NCI-H345 treated with DMSO at 0.1 percent for 48 hours (cell line): ENCODE data around the gene KREMEN1.

ENCODE experiments used
- DNase-seq: peaks from one replicate; lab custom pipeline; 2025; ENCODE audit not compliant: unreplicated experiment; lab: John Stamatoyannopoulos, UW

The KREMEN1 gene

GRCh38 chr22:29148036-29148435 is 75.2 kb downstream of the KREMEN1 start:
- DNase-seq: no peak

GRCh38 chr22:29148826-29149225 is 76.0 kb downstream of the KREMEN1 start:
- no peak for DNase-seq

GRCh38 chr22:29149841-29150555 is 77.2 kb downstream of the KREMEN1 start:
- no peak for DNase-seq

GRCh38 chr22:29150701-29151100 is 77.9 kb downstream of the KREMEN1 start:
- DNase-seq: no peak

DNA sequence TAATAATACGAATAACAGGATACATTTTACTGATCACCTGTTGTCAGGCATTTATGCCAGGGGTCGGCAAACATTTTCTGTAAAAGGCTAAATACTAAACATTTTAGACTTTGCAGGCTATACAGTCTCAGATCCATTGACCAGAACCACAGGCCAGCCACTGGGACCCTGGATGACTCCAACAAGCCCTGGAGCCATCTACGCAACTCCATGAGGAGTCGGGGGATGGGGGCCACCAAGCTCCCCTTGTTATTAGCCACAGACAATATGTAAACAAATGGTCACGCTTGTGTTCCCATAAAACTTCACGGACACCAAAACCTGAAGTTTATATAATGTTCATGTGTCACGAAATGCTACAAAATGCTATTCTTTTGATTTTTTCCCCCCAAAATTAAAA is 78.5 kb downstream of the KREMEN1 start:
- no peak for DNase-seq

DNA sequence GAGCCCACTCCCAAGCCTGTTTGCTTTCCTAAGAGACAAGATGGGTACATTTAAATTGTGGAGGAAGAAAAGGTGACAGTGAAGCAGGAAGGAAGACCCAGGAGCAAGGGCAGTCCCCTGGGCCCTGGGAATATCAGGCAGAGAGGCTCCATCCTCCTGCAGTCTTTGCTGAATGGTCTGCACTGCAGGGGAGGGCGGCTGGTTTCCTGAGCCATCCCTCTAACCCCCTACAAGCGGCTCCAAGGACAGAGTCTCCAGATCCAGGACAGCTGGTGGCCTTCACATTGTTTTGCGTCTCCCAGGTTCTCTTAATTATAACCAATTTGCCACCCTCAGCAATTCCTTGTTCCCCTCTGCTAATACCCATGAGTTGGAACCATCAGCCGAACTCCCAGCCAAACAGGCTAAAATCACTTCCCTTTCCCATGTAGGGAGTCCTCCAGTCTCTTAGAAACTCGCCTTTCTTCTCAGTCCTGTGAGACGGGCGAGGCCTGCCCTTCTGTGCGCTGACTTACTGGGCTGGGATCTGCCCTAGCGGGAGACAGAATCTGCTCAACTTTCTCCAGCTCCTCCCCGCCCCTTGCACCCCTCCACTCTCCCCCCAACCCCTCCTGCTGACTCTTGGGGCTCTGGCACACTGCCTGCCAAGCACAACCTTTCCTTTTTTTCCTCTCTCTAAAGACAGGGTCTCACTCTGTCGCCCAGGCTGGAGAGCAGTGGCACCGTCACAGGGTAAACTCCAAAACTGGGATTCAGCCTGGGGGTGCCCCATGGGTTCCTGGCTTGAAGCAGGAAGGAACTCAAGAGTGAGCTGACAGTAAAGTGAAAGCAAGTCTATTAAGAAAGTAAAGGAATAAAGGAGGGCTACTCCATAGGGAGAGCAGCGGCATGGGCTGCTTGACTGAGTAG is 79.5 kb downstream of the KREMEN1 start:
- no peak for DNase-seq

- no peak for DNase-seq
Measured at GRCh38 chr22:29152954-29153719, 80.3 kb downstream of the KREMEN1 start.

- peak; percentile 19 for DNase-seq
Measured at GRCh38 chr22:29154364-29155048, 81.7 kb downstream of the KREMEN1 start.

GRCh38 chr22:29155966-29156365 is 83.1 kb downstream of the KREMEN1 start:
- no peak for DNase-seq

DNA sequence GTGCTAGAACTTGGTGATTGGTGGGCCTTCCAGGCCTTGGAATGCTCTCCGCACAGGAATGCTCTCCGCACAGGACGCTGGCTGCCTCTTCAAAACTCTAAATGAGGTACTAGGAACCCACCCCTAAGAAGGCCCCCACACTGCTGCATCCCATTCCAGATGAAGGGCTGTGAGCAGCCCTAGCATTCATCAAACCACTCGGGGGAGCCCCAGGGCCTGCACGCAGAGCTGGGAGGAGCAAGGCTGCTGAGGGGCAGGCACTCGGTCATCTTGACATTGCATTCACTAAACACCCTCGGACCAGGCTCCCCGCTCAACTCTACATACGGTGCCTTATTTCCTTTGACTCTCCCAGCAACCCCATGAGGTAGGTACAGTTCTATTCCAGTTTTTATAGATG is 83.7 kb downstream of the KREMEN1 start:
- no peak for DNase-seq

DNA sequence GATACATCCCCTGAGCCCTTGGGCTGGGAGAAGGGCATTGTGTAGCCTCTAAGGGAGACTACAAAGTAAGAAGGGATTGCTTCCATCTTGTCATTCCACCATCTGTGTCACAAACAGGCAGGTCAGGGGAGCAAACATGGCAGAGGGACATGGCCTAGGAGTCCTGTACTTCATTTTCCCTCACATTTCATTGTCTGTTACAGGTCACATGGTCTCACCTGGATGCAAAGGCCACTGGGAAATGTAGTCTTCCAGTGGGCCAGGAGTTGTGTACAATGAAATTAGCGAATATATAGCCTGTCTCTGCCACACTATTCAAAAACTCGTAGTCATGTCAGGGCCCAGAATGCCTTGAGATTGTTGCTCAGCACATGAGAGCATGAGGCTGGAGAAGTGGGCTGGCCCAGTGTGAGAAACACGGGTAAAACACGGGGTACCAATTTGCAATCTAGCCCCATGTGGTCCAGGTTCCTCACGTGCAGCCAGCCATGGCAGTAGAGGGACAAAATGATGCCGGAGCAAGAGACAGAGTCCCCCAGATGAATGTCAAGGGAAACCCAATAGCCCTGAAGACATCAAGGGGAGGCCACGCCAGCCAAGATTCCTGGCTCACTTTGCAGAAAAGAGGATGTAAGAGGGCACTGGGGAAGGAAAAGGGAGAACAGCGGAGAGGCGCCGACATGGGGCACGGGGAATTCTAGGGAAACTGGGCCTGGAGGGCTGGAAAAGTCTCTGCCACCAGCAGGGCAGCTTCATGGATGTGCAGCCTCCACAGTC is 85.1 kb downstream of the KREMEN1 start:
- DNase-seq: no peak

GRCh38 chr22:29158546-29158945 is 85.7 kb downstream of the KREMEN1 start:
- DNase-seq: no peak

GRCh38 chr22:29163808-29164207 is 91.0 kb downstream of the KREMEN1 start:
- no peak for DNase-seq

GRCh38 chr22:29165321-29166060 is 92.7 kb downstream of the KREMEN1 start:
- DNase-seq: no peak

- DNase-seq: no peak
Measured at GRCh38 chr22:29166180-29166579, 93.3 kb downstream of the KREMEN1 start.

DNA sequence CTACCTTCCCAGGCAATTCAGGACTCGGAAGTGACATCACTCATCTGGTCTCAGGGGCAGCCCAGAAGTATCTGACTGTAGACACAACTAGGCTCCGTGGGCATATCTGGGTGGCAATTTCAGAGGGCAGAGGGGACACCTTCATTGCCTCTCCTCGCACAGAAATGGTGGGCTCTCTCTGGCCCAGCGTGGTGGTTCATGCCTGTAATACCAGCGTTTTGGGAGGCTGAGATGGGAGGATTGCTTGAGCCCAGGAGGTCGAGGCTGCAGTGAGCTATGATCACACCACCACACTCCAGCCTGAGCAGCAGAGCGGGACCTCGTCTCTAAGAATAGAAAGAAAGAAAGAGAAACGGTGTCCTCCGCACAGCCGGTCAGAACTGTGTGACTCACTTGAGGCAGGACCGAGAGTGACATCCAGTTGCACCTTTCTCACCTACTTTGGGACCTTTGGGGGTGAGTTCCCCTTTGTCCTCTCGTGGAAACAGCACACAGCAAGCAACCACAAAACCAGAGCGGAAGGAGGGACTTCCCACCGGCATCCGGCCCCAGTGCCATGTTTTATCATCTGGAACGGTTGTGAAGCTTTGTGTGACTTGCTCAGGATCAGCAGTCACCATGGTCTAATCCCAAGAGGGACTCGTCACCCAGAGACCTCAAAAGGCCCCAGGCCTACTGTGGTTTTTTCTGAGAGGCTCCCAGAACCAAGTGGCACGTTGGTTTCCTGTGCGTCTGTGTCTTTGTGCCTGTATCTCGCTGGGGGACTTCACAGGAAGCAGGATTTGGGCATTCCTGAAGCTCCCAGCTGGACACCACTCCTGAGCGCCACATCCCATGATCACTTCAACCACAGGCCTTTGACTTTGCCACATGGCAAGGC is 94.4 kb downstream of the KREMEN1 start:
- no peak for DNase-seq

DNA sequence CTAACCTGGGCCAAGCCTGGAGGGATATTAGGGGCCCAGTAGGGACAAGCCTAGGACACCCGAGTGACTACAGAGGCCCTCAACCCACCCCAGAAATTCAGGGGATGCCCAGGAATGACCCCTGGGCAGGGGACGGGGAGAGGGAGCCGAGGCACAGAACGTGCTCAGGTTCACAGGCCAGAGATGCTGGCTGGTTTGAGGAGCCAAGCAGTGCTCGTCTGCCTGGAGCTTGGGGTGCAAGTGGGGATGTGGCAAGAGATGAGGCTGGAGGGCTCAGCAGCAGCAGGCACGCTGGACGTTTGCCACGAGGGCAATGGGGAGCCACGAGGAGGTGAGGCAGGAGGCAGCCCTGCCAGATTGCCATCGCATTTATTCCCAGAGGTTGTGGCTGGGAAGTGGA is 98.9 kb downstream of the KREMEN1 start:
- DNase-seq: no peak

DNA sequence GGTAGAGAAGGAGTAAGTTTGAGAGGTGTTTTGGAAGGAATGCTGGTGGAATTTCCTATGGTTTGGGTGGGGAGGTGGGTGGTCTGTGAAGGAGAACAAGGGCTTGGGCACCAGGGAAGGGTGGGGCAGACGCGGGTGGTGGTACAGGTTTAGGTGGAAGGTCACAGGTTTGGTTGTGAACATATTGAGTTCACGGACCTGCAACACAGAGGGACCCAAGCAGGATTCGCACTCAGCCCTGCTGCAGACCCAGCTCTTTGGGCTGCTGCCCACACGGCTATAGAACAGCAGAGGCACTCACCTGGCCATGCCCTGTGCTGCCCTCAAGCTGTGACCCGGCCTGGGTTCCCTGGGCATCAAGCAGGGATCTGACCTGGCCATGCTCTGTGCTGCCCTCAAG is 99.4 kb downstream of the KREMEN1 start:
- DNase-seq: no peak
